IMR-90 (cell line): Measurements from ENCODE around the gene B4GALT1. TPM values are rescaled to one million over a fixed set of nuclear protein-coding genes. Genes with fewer than 3 reads are reported as not detected.

Experiments
- ATAC-seq: fragments of 200-7000 bp; cut with Tn5 transposase; 2 replicates; pipeline ENCODE4 v1.9.1; 2020; ENCODE audit warnings: low read depth, mild to moderate bottlenecking, moderate library complexity
- BruUV-seq: library from RNA; stranded (reverse); fragments of 400-500 nt; replicated peaks from 2 replicates; lab custom pipeline; 2021; lab: Mats Ljungman, UMichigan
- CTCF ChIA-PET: fragments of 300-600 bp; formaldehyde crosslinking; extraction: SDS; loops from one replicate; lab custom pipeline; 2021; ENCODE audit warnings: antibody characterized with exemption; lab: Yijun Ruan, JAX
- POLR2A ChIA-PET: fragments of 300-600 bp; sonication (Branson Sonifier 250); formaldehyde crosslinking; loops from one replicate; lab custom pipeline; 2022; ENCODE audit warnings: antibody characterized with exemption; ENCODE audit not compliant: unreplicated experiment; lab: Charles Lee
- DNase-seq: peaks from one replicate; pipeline ENCODE4 v3.0.0; 2013
- H2AFZ ChIP-seq: replicated peaks from 2 replicates; pipeline ENCODE3; 2013; ENCODE audit warnings: low read length, mild to moderate bottlenecking; ENCODE audit not compliant: poor library complexity
- H2AK5ac ChIP-seq: 2 replicates; pipeline ENCODE4 v1.6.1; 2013; ENCODE audit warnings: low read depth, low read length, inconsistent platforms
- H2AK9ac ChIP-seq: replicated peaks from 2 replicates; pipeline ENCODE3; 2013; ENCODE audit warnings: mild to moderate bottlenecking, low read depth, low read length, moderate library complexity; ENCODE audit not compliant: poor library complexity
- H2BK120ac ChIP-seq: 2 replicates; pipeline ENCODE4 v1.6.1; 2013; ENCODE audit warnings: low read depth, low read length, inconsistent platforms
- H2BK15ac ChIP-seq: 3 replicates; pipeline ENCODE4 v1.6.1; 2013; ENCODE audit warnings: low read depth, low read length, inconsistent platforms
- H2BK20ac ChIP-seq: 2 replicates; pipeline ENCODE4 v1.6.1; 2013; ENCODE audit warnings: low read depth, mild to moderate bottlenecking, inconsistent platforms, low read length, moderate library complexity
- H2BK5ac ChIP-seq: 2 replicates; pipeline ENCODE4 v1.6.1; 2013; ENCODE audit warnings: mild to moderate bottlenecking, low read depth, low read length, inconsistent platforms; ENCODE audit not compliant: poor library complexity, severe bottlenecking
- H3K14ac ChIP-seq: replicated peaks from 2 replicates; pipeline ENCODE4 v1.6.1; 2013; ENCODE audit warnings: low read depth, low read length, inconsistent platforms
- H3K18ac ChIP-seq: 2 replicates; pipeline ENCODE4 v1.6.1; 2013; ENCODE audit warnings: low read depth, low read length, control low read depth
- H3K23ac ChIP-seq: 2 replicates; pipeline ENCODE4 v1.6.1; 2013; ENCODE audit warnings: low read depth, low read length, inconsistent platforms
- H3K27ac ChIP-seq: 2 replicates; pipeline ENCODE4 v1.5.1; 2013; ENCODE audit warnings: mild to moderate bottlenecking, control low read depth, low read length; ENCODE audit not compliant: insufficient read depth
- H3K27me3 ChIP-seq: 2 replicates; pipeline ENCODE4 v1.6.1; 2013; ENCODE audit warnings: low read length; ENCODE audit not compliant: control insufficient read depth, insufficient read depth
- H3K36me3 ChIP-seq: 2 replicates; pipeline ENCODE4 v1.6.1; 2013; ENCODE audit warnings: low read length, mixed read lengths; ENCODE audit not compliant: control insufficient read depth, insufficient read depth
- H3K4ac ChIP-seq: 2 replicates; pipeline ENCODE4 v1.6.1; 2013; ENCODE audit warnings: low read depth, low read length, inconsistent platforms
- H3K4me1 ChIP-seq: 2 replicates; pipeline ENCODE4 v1.6.1; 2013; ENCODE audit warnings: low read length, mixed read lengths; ENCODE audit not compliant: control insufficient read depth, insufficient read depth
- H3K4me2 ChIP-seq: 2 replicates; pipeline ENCODE4 v1.6.1; 2013; ENCODE audit warnings: low read depth, mild to moderate bottlenecking, control low read depth, low read length, moderate library complexity
- H3K4me3 ChIP-seq: 2 replicates; pipeline ENCODE4 v1.5.1; 2013; ENCODE audit warnings: low read depth, mild to moderate bottlenecking, control low read depth, low read length, moderate library complexity; ENCODE audit not compliant: insufficient read depth
- H3K56ac ChIP-seq: 2 replicates; pipeline ENCODE4 v1.6.1; 2013; ENCODE audit warnings: low read length, inconsistent platforms; ENCODE audit not compliant: insufficient read depth; ENCODE audit errors: extremely low read depth
- H3K79me1 ChIP-seq, 2 experiments: 2 replicates each; pipeline ENCODE4 v1.6.1; 2013; ENCODE audit warnings: low read length in 2 of 2, inconsistent platforms in 1 of 2, low read depth in 1 of 2
- H3K9ac ChIP-seq: 2 replicates; pipeline ENCODE4 v1.6.1; 2013; ENCODE audit warnings: low read depth, low read length, control low read depth
- H3K9me1 ChIP-seq: 2 replicates; pipeline ENCODE4 v1.6.1; 2013; ENCODE audit warnings: low read length, inconsistent platforms; ENCODE audit not compliant: insufficient read depth
- H3K9me3 ChIP-seq: 2 replicates; pipeline ENCODE4 v1.6.1; 2013; ENCODE audit warnings: low read length; ENCODE audit not compliant: control insufficient read depth, insufficient read depth
- H4K20me1 ChIP-seq: 2 replicates; pipeline ENCODE4 v1.6.1; 2013; ENCODE audit warnings: low read length, inconsistent platforms; ENCODE audit not compliant: insufficient read depth
- H4K5ac ChIP-seq: 2 replicates; pipeline ENCODE4 v1.6.1; 2013; ENCODE audit warnings: mild to moderate bottlenecking, low read depth, low read length, control low read depth
- H4K8ac ChIP-seq, 2 experiments: 2 replicates each; pipeline ENCODE4 v1.6.1; 2013; ENCODE audit warnings: low read depth in 2 of 2, low read length in 2 of 2, control low read depth in 1 of 2, inconsistent platforms in 1 of 2
- H4K91ac ChIP-seq: 2 replicates; pipeline ENCODE4 v1.6.1; 2013; ENCODE audit warnings: low read depth, low read length, inconsistent platforms; ENCODE audit not compliant: insufficient read depth
- CHD1 ChIP-seq: IDR thresholded peaks from 2 replicates; pipeline ENCODE4 v1.6.1; 2012; ENCODE audit warnings: low read depth, low read length, improper control_type of control experiment
- MAFK ChIP-seq: IDR thresholded peaks from 2 replicates; pipeline ENCODE4 v1.6.1; 2012; ENCODE audit warnings: low read depth, low read length, improper control_type of control experiment
- MXI1 ChIP-seq: IDR thresholded peaks from 2 replicates; pipeline ENCODE4 v1.6.1; 2012; ENCODE audit warnings: low read depth, mild to moderate bottlenecking, low read length, moderate library complexity, borderline replicate concordance
- POLR2A ChIP-seq: IDR thresholded peaks from 2 replicates; pipeline ENCODE4 v1.6.1; 2012; ENCODE audit warnings: mild to moderate bottlenecking, low read depth, low read length
- RAD21 ChIP-seq: IDR thresholded peaks from 2 replicates; pipeline ENCODE4 v1.6.1; 2012; ENCODE audit warnings: low read length, improper control_type of control experiment
- SMC3 ChIP-seq: fragments of 150-350 bp; IDR thresholded peaks from 2 replicates; pipeline ENCODE4 v1.6.1; 2016; ENCODE audit warnings: low read depth, mild to moderate bottlenecking, antibody characterized with exemption, low read length, moderate library complexity
- WGBS, 2 experiments: methylation state at CpG; one replicate each; pipeline versions ENCODE4 v1.1.5 to v1.1.7; 2013; ENCODE audit warnings: missing lambda C conversion rate in 2 of 2; ENCODE audit not compliant: insufficient read length in 1 of 2; ENCODE audit errors: extremely low coverage in 2 of 2; 5-methylcytosine and 5-hydroxymethylcytosine counted together
- dilution Hi-C: fragments of 300-500 bp; cut with HindIII; formaldehyde crosslinking; loops from one replicate; pipeline ENCODE4 v1.14.3; 2018; ENCODE audit warnings: low sequenced_read_pairs; ENCODE audit not compliant: unreplicated experiment
- in situ Hi-C: fragments of 300-500 bp; cut with MboI; formaldehyde crosslinking; loops from 3 replicates; pipeline ENCODE4 v1.14.3; 2019; ENCODE audit warnings: low sequenced_read_pairs, inconsistent platforms, mixed read lengths
- intact Hi-C: fragments of 100-400 bp; cut with micrococcal nuclease; formaldehyde crosslinking; loops from 2 replicates; pipeline ENCODE4 v1.10.0; 2022
- polyA plus RNA-seq, 3 experiments: library from polyadenylated mRNA; depleted of rRNA; stranded (reverse); fragments of >200 nt; gene quantifications; 2 replicates each; pipeline ENCODE4 v1.2.3, GENCODE V29; 2012; ENCODE audit warnings: low replicate concordance in 1 of 3
- total RNA-seq: library from RNA; depleted of rRNA; stranded (reverse); fragments of >200 nt; gene quantifications from 2 replicates; pipeline ENCODE4 v1.2.3, GENCODE V29; 2012
- TF ChIP-seq, protein P1 (sequence below): fragments of 150-350 bp; IDR thresholded peaks from 2 replicates; pipeline ENCODE4 v1.6.1; 2016; ENCODE audit warnings: low read depth, mild to moderate bottlenecking, low read length, moderate library complexity, borderline replicate concordance
- TF ChIP-seq, protein P2 (sequence below): conservative IDR thresholded peaks from 2 replicates; pipeline ENCODE4 v1.5.1; 2012; ENCODE audit warnings: mild to moderate bottlenecking, low read depth, low read length, improper control_type of control experiment

B4GALT1 gene
- total and polyA plus RNA-seq, 2 of the 4 experiments (the other 2 are of a cell fraction), result 8.8 to 37.8 TPM

DNA sequence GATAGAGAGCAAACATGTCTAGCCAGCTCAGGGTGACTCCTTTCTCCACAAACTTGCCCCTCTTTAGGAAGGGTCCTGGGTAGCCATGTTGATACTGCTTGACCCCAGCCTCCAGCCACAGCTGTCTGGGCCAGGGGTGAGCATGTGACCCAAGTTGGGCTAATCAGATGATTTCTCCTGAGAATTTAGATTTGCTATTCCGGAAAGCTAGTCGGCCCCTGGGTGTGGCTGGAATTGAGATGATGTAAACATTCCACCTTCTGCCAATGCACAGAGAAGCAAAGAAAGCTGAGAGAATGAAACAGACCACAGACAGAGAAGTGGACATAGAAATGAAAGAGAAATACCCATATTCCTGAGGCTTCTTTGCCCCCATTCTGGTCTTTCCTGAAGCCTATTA, 17.8 kb upstream of the B4GALT1 start:
- in situ Hi-C loops, result no loop called here
- dilution Hi-C loops, result no loop called here
- Histone ChIP-seq H3K56ac (no peak overlapping the region), H2BK15ac (peak overlapping the region; percentile 53; the same call in 1 of the 3 replicates), H2AK9ac (no peak overlapping the region), H3K27ac (no peak overlapping the region), H4K5ac (peak overlapping the region; percentile 11; the same call in 1 of the 2 replicates), H2BK20ac (peak overlapping the region; percentile 40; the same call in 1 of the 2 replicates), H3K9ac (no peak overlapping the region), H3K23ac (no peak overlapping the region), H2AK5ac (peak overlapping the region; percentile 48), H4K20me1 (no peaks in the 10 kb centered on the region), H3K18ac (0 out of 2 replicates have a peak overlapping the region, but pooled peaks have one; percentile 10), H3K27me3 (no peaks in the 10 kb centered on the region), H3K36me3 (no peaks in the 10 kb centered on the region), H2BK5ac (no peak overlapping the region), H3K4me2 (no peak overlapping the region), H3K9me3 (no peaks in the 10 kb centered on the region), H3K14ac (no peak overlapping the region), H4K91ac (peak overlapping the region; percentile 36; the same call in 1 of the 2 replicates), H3K9me1 (peaks cover 8% of the 10 kb centered on the region; the same call in 1 of the 2 replicates), H3K79me1 (no peaks in the 10 kb centered on the region), H2BK120ac (peak overlapping the region; percentile 51; the same call in 1 of the 2 replicates), H3K4me1 (peaks cover 28% of the 10 kb centered on the region), H3K4ac (peak overlapping the region; percentile 56; the same call in 1 of the 2 replicates), H4K8ac (peak overlapping the region in 1 of 2 experiments; percentile 65; a peak in 2 of 4 replicates), H2AFZ (peak overlapping the region; percentile 68), H3K4me3 (no peak overlapping the region)
- WGBS, 2 experiments, result no CpG with 5 or more reads among the region's 2 CpGs
- intact Hi-C loops, result loop anchor here (5.0 kb wide), 1 partner anchor 37 kb away; no protein-coding TSS in a partner anchor
- CTCF ChIA-PET, result interaction anchor here (1.4 kb wide), 1 partner anchor 9 kb away, joined by 4 read pairs; no protein-coding TSS in a partner anchor
- BruUV-seq, result no TSS peak
- DNase-seq, result no peak
- TF ChIP-seq, protein P1, sequence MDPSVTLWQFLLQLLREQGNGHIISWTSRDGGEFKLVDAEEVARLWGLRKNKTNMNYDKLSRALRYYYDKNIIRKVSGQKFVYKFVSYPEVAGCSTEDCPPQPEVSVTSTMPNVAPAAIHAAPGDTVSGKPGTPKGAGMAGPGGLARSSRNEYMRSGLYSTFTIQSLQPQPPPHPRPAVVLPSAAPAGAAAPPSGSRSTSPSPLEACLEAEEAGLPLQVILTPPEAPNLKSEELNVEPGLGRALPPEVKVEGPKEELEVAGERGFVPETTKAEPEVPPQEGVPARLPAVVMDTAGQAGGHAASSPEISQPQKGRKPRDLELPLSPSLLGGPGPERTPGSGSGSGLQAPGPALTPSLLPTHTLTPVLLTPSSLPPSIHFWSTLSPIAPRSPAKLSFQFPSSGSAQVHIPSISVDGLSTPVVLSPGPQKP, result no peak
- TF ChIP-seq CHD1, result no peak
- TF ChIP-seq, protein P2, sequence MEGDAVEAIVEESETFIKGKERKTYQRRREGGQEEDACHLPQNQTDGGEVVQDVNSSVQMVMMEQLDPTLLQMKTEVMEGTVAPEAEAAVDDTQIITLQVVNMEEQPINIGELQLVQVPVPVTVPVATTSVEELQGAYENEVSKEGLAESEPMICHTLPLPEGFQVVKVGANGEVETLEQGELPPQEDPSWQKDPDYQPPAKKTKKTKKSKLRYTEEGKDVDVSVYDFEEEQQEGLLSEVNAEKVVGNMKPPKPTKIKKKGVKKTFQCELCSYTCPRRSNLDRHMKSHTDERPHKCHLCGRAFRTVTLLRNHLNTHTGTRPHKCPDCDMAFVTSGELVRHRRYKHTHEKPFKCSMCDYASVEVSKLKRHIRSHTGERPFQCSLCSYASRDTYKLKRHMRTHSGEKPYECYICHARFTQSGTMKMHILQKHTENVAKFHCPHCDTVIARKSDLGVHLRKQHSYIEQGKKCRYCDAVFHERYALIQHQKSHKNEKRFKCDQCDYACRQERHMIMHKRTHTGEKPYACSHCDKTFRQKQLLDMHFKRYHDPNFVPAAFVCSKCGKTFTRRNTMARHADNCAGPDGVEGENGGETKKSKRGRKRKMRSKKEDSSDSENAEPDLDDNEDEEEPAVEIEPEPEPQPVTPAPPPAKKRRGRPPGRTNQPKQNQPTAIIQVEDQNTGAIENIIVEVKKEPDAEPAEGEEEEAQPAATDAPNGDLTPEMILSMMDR, result no peak
- TF ChIP-seq SMC3, result no peak
- no peak for TF ChIP-seq MAFK
- no peak for TF ChIP-seq POLR2A
- no peak for TF ChIP-seq MXI1
- TF ChIP-seq RAD21, result no peak
- POLR2A ChIA-PET, result no interaction called here
- ATAC-seq, result no peak
